K562 (cell line): ENCODE results near the gene CDADC1. TPM values are rescaled to one million over a fixed set of nuclear protein-coding genes. Genes with fewer than 3 reads are reported as not detected.

ENCODE experiments used
- ATAC-seq: fragments of 200-7000 bp; cut with Tn5 transposase; 3 replicates; pipeline ENCODE4 v1.9.1; 2020; ENCODE audit warnings: moderate library complexity
- BruUV-seq: library from RNA; stranded (reverse); fragments of 400-500 nt; replicated peaks from 2 replicates; lab custom pipeline; 2021; lab: Mats Ljungman, UMichigan
- CTCF ChIA-PET: fragments of 300-600 bp; formaldehyde crosslinking; extraction: SDS; loops from one replicate; lab custom pipeline; 2021; ENCODE audit warnings: low intra/inter-chr PET ratio; lab: Yijun Ruan, JAX
- POLR2A ChIA-PET: fragments of 300-600, 350-650 bp; sonication (Branson Sonifier 250); formaldehyde crosslinking; extraction: SDS; loops from one replicate; lab custom pipeline; 2021; ENCODE audit warnings: antibody characterized with exemption, inconsistent platforms; lab: Yijun Ruan, JAX
- DNase-seq, 4 experiments: peaks; one replicate each; pipeline versions ENCODE4 v3.0.0 to v3.0.0-alpha.2; 2011 to 2018; ENCODE audit warnings: low spot score in 3 of 4, mixed read lengths in 3 of 4; ENCODE audit errors: extremely low read depth in 1 of 4
- FAIRE-seq: peaks from 2 replicates; lab custom pipeline; 2011; peaks lifted over from hg19 to GRCh38; lab: Jason Lieb, UNC
- H2AFZ ChIP-seq: 2 replicates; pipeline ENCODE4 v1.6.0; 2011; ENCODE audit warnings: low read depth, low read length, control low read depth, inconsistent platforms
- H3K27ac ChIP-seq: fragments of 200-600 bp; 3 replicates; pipeline ENCODE4 v1.8.0; 2011; ENCODE audit warnings: low read depth, mild to moderate bottlenecking, control low read depth, inconsistent platforms, low read length, moderate library complexity, mixed read lengths; ENCODE audit errors: extremely low read depth
- H3K27me3 ChIP-seq, 2 experiments: fragments of 300-600 bp in 1 of 2; 2 replicates in 1 of 2; 3 replicates in 1 of 2; pipeline versions ENCODE4 v1.6.0 to v1.8.0; 2011; ENCODE audit warnings: inconsistent platforms in 2 of 2, low read length in 2 of 2, mild to moderate bottlenecking in 1 of 2, mixed read lengths in 1 of 2, moderate library complexity in 1 of 2; ENCODE audit not compliant: control insufficient read depth in 2 of 2, insufficient read depth in 2 of 2
- H3K36me3 ChIP-seq: fragments of 300-600 bp; 3 replicates; pipeline ENCODE4 v1.8.0; 2011; ENCODE audit warnings: mild to moderate bottlenecking, low read length, inconsistent platforms; ENCODE audit not compliant: control insufficient read depth, insufficient read depth
- H3K4me1 ChIP-seq, 2 experiments: fragments of 200-600 bp in 1 of 2; replicated peaks in 1 of 2; 2 replicates in 1 of 2; 3 replicates in 1 of 2; pipeline versions ENCODE4 v1.5.1 to v1.8.0; 2011; ENCODE audit warnings: inconsistent platforms in 2 of 2, low read length in 2 of 2, mild to moderate bottlenecking in 1 of 2, mixed read lengths in 1 of 2, moderate library complexity in 1 of 2; ENCODE audit not compliant: control insufficient read depth in 2 of 2, insufficient read depth in 2 of 2
- H3K4me2 ChIP-seq: 2 replicates; pipeline ENCODE4 v1.6.1; 2011; ENCODE audit warnings: low read length, control low read depth, inconsistent platforms, mixed read lengths; ENCODE audit not compliant: insufficient read depth
- H3K4me3 ChIP-seq: fragments of 200-600 bp; sonication (generic), shearing (Covaris generic); 2 replicates; pipeline ENCODE4 v1.5.1; 2016; ENCODE audit warnings: control low read depth, inconsistent platforms
- H3K79me2 ChIP-seq: fragments of 200-600 bp; 3 replicates; pipeline ENCODE4 v1.8.0; 2011; ENCODE audit warnings: low read length, inconsistent platforms; ENCODE audit not compliant: control insufficient read depth, insufficient read depth
- H3K9ac ChIP-seq, 2 experiments: 2 replicates each; pipeline versions ENCODE4 v1.6.0 to v1.6.1; 2011; ENCODE audit warnings: low read depth in 2 of 2, low read length in 2 of 2, control low read depth in 1 of 2, inconsistent platforms in 1 of 2, mild to moderate bottlenecking in 1 of 2, mixed read lengths in 1 of 2; ENCODE audit not compliant: insufficient read depth in 1 of 2
- H3K9me1 ChIP-seq: one replicate; pipeline ENCODE4 v1.6.0; 2011; ENCODE audit warnings: inconsistent platforms, mild to moderate bottlenecking, low read length, moderate library complexity; ENCODE audit not compliant: control insufficient read depth, insufficient read depth
- H3K9me3 ChIP-seq: replicated peaks from 2 replicates; pipeline ENCODE4 v1.5.1; 2011; ENCODE audit warnings: low read depth, low read length, inconsistent platforms; ENCODE audit not compliant: control insufficient read depth, insufficient read depth
- H4K20me1 ChIP-seq: replicated peaks from 2 replicates; pipeline ENCODE4 v1.6.1; 2011; ENCODE audit warnings: low read length, inconsistent platforms, mixed read lengths; ENCODE audit not compliant: control insufficient read depth, insufficient read depth
- HBP1 ChIP-seq: fragments of 450-650 bp; formaldehyde crosslinking; IDR thresholded peaks from 2 replicates; pipeline ENCODE4 v1.4.0; 2022; ENCODE audit warnings: missing genetic modification characterization
- HOMEZ ChIP-seq: fragments of 250-450 bp; sonication (Bioruptor Pico); IDR thresholded peaks from 2 replicates; pipeline ENCODE4 v1.4.0; 2020; ENCODE audit warnings: mild to moderate bottlenecking, moderate library complexity
- JUND ChIP-seq, 2 experiments: IDR thresholded peaks; 2 replicates in 1 of 2; 3 replicates in 1 of 2; pipeline ENCODE4 v1.6.1; 2011; ENCODE audit warnings: borderline replicate concordance in 2 of 2, low read depth in 2 of 2, low read length in 2 of 2, improper control_type of control experiment in 1 of 2, missing biosample characterization in 1 of 2, missing genetic modification characterization in 1 of 2, missing genetic modification reagents in 1 of 2
- PATZ1 ChIP-seq: fragments of 250-450 bp; sonication (Bioruptor Pico); IDR thresholded peaks from 2 replicates; pipeline ENCODE4 v1.5.0; 2020; ENCODE audit warnings: mild to moderate bottlenecking, borderline replicate concordance
- THAP7 ChIP-seq: fragments of 250-450 bp; sonication (Bioruptor Pico); IDR thresholded peaks from 2 replicates; pipeline ENCODE4 v1.5.0; 2021
- USF2 ChIP-seq: sonication (generic); formaldehyde crosslinking; IDR thresholded peaks from 2 replicates; pipeline ENCODE4 v1.5.0; 2020; ENCODE audit warnings: missing genetic modification reagents
- ZNF280A ChIP-seq: fragments of 450-650 bp; IDR thresholded peaks from 2 replicates; pipeline ENCODE4 v1.6.1; 2018; ENCODE audit warnings: mild to moderate bottlenecking, low read depth; ENCODE audit not compliant: partially characterized antibody
- WGBS: fragments of 100-300 bp; shearing (Covaris generic); methylation state at CpG from one replicate; pipeline ENCODE4 v1.1.6; 2016; ENCODE audit warnings: low coverage, mixed read lengths; ENCODE audit not compliant: insufficient coverage; ENCODE audit errors: missing lambda C conversion rate; 5-methylcytosine and 5-hydroxymethylcytosine counted together
- in situ Hi-C: fragments of 300-500 bp; cut with MboI; formaldehyde crosslinking; loops from 4 replicates; pipeline ENCODE4 v1.15.0; 2018; ENCODE audit warnings: inconsistent platforms, mixed read lengths
- intact Hi-C: fragments of 100-400 bp; cut with micrococcal nuclease; formaldehyde crosslinking; loops from 2 replicates; pipeline ENCODE4 v1.14.2; 2022
- polyA plus RNA-seq, 8 experiments: library from polyadenylated mRNA; depleted of rRNA in 4 of 8; stranded (reverse) in 5 of 8; unstranded in 3 of 8; fragments of >200 nt; fragmentation: Nextera tagmentation in 2 of 8; fragmentation: Illumina TruSeq in 1 of 8; extraction: Ambion mirVana in 2 of 8; extraction: Trizol in 1 of 8; gene quantifications; 2 replicates each; pipeline versions ENCODE4 v1.2.1 to v1.2.3, GENCODE V29; 2011 to 2014; ENCODE audit warnings: inconsistent platforms in 1 of 8, missing spikeins in 1 of 8
- total RNA-seq, 7 experiments: library from RNA; depleted of rRNA in 6 of 7; stranded (reverse); fragments of >200 nt in 6 of 7; fragmentation: Illumina TruSeq in 2 of 7; extraction: Trizol in 2 of 7; gene quantifications; 2 replicates each; pipeline versions ENCODE4 v1.2.1 to v1.2.3, GENCODE V29; 2011 to 2021; ENCODE audit warnings: low replicate concordance in 1 of 7

CDADC1 gene
- total and polyA plus RNA-seq, 9 of the 15 experiments (the other 6 are each of a cell fraction or from before 2014, with no cell fraction given) = 4.1 to 11.8 (median 6.3) TPM

DNA sequence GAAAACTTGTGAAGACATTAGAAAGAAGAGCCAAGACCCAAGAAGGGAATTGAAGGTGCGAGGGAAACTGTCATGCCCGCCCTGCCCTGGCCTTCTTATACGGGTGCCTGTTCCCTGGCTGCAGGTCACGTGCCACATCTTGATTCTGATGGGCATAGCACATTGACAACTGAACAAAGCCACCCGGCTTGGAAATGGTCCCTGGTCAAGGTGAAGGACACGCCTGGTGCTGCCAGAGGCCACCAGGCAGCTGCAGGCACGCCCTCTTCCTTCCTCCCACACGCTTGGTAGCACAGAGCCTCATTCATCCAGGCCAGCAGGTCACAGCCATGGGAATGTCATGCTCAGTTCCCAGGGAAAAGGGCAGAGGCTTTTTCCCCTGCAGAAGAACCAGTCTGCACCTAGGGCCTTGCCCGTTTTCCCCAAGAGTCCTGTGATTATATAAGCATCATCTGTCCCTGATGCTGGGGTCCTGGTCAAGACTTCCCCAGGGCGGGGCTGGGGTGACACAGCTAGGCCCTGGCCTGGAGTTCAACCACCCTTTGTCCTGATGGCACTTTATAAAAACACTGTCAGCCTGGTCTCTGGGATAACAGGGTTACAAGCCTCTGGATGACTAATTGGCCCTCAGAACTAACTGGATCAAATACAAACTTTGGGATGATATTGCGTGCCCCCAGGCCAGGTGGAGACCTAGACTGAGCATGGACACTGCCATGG is 56.0 kb downstream of the CDADC1 start:
- WGBS = 57% methylated on average over 9 of the region's 11 CpGs
- Histone ChIP-seq H3K9me1 (no peaks in the 10 kb centered on the region), H3K27ac (no peak overlapping the region), H3K27me3 (no peaks in the 10 kb centered on the region), H4K20me1 (no peaks in the 10 kb centered on the region), H2AFZ (no peak overlapping the region), H3K9me3 (no peaks in the 10 kb centered on the region), H3K4me3 (no peak overlapping the region), H3K4me2 (no peak overlapping the region), H3K4me1 (peaks cover 2 to 6% of the 10 kb centered on the region in 2 experiments; a peak in 3 of 5 replicates), H3K36me3 (no peaks in the 10 kb centered on the region), H3K79me2 (no peaks in the 10 kb centered on the region), H3K9ac (peak overlapping the region in 1 of 2 experiments; percentile 35; a peak in 1 of 4 replicates)
- ATAC-seq = no peak
- BruUV-seq = no TSS peak
- CTCF ChIA-PET = no interaction called here
- no peak for DNase-seq
- in situ Hi-C loops (loop anchor here (10.0 kb wide), 1 partner anchor 131 kb away; no protein-coding TSS in a partner anchor), intact Hi-C loops (loop anchor here (5.0 kb wide), 1 partner anchor 119 kb away; no protein-coding TSS in a partner anchor)
- POLR2A ChIA-PET = no interaction called here
- TF ChIP-seq THAP7 (CRISPR knock-in tag) (no peak), PATZ1 (CRISPR knock-in tag) (no peak), HBP1 (no peak), USF2 (0 out of 2 replicates have a peak, but pooled peaks have one; percentile 4), JUND (IDR thresholded peaks at IDR 0.05; ENCODE audit: borderline replicate concordance, low read depth, low read length) (no peak), JUND (tag; IDR thresholded peaks at IDR 0.05; ENCODE audit: borderline replicate concordance, low read depth, low read length) (no peak), ZNF280A (no peak), HOMEZ (CRISPR knock-in tag) (no peak)
- FAIRE-seq = no peak
